Measurements from ENCODE around the gene PCSK2. TPM values are rescaled to one million over a fixed set of nuclear protein-coding genes. Genes with fewer than 3 reads are reported as not detected.

Gene PCSK2
- total and polyA plus RNA-seq, 4 donors: 0.13 to 2.2 TPM; not detected in 2

DNA sequence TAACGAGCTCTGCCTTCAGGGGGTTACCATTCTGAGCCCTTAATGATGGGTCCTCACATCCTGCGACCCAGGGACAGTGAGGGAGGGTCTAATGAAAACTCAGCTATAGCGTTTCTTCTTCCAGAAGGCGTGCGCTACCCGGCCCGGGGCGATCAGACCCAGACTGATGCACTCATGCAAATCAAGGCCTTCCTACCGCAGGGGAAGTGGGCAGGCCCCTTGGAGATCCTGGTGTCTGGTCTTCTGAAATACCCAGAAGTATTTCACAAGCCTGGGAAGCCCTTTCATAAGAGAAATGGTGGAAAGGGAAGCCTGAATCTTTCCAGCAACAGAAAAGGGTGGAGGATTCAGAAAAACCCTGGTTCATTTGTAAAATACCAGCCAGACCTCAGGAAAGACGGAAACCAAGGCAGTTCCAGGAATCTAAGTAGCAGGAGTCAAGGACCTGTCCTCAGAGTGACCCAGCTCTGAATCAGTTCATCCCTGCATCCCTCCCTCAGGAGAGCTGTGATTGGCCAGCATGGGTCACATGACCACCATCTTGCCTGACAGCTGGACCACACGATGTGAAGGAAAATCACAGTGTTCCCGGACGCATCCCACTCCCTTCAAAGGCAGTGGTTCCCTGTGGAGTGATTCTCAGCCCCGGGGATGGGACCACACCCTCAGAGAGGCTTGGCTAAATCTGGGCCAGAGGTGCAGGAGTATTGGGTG, 291.7 kb downstream of the PCSK2 start:
- intact Hi-C loops (cut with DNase I): no loop called here
- no peak overlapping the region for H3K4me3 ChIP-seq (ENCODE audit: low read length in 2 of 2)
- DNase-seq: no peak

GRCh38 chr20:17519606-17520285, 292.9 kb downstream of the PCSK2 start:
- Histone ChIP-seq H3K36me3 (ENCODE audit: control insufficient read depth in 1 of 2, insufficient read depth in 2 of 2, low read length in 1 of 2) (no peaks in the 10 kb centered on the region), H3K4me1 (ENCODE audit: control insufficient read depth in 1 of 2, insufficient read depth in 2 of 2, low read length in 2 of 2) (no peaks in the 10 kb centered on the region), H3K9me3 (ENCODE audit: control insufficient read depth, low read length) (no peaks in the 10 kb centered on the region), H3K27ac (ENCODE audit: low read depth in 1 of 2, low read length in 2 of 2) (no peak overlapping the region), H3K4me3 (ENCODE audit: low read length in 2 of 2) (no peak overlapping the region), H3K27me3 (ENCODE audit: control insufficient read depth in 1 of 2, insufficient read depth in 2 of 2, low read length in 1 of 2) (no peaks in the 10 kb centered on the region)
- ATAC-seq (ENCODE audit: low FRiP score): no peak
- intact Hi-C loops (cut with DNase I): no loop called here
- 65 to 67% methylated on average over 7 of the region's 7 CpGs for WGBS, 2 donors
- no peak for DNase-seq

More for the DNA sequence above, 291.7 kb downstream of the PCSK2 start:
- no peaks in the 10 kb centered on the region for H3K9me3 ChIP-seq (ENCODE audit: control insufficient read depth, low read length)
- H3K4me1 ChIP-seq (ENCODE audit: control insufficient read depth in 1 of 2, insufficient read depth in 2 of 2, low read length in 2 of 2): no peaks in the 10 kb centered on the region
- WGBS, 2 donors: 88 to 90% methylated on average over 14 of the region's 14 CpGs
- no peaks in the 10 kb centered on the region for H3K36me3 ChIP-seq (ENCODE audit: control insufficient read depth in 1 of 2, insufficient read depth in 2 of 2, low read length in 1 of 2)
- ATAC-seq (ENCODE audit: low FRiP score): no peak
- no peaks in the 10 kb centered on the region for H3K27me3 ChIP-seq (ENCODE audit: control insufficient read depth in 1 of 2, insufficient read depth in 2 of 2, low read length in 1 of 2)
- no peak overlapping the region for H3K27ac ChIP-seq (ENCODE audit: low read depth in 1 of 2, low read length in 2 of 2)

DNA sequence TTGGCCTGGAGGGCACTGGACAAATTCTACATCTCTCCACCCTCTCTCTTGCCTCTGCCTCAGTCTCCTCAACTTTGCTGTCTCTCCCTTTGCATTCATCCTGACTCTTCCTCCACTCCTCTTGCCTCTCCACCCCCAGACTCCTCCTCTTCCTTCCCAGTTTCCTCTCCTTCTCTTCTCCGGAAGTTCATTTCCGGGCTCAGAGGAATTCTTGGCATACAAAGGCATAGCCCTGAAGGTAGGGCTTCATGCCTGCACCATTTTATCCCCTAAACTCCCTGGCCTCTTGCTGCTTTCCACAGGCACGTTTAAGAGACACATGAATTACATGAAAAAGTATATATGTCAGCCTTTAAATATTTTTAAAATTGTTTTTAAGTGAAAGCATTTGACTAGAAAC, 293.7 kb downstream of the PCSK2 start:
- DNase-seq: no peak
- Histone ChIP-seq H3K27ac (ENCODE audit: low read depth in 1 of 2, low read length in 2 of 2) (no peak overlapping the region), H3K9me3 (ENCODE audit: control insufficient read depth, low read length) (no peaks in the 10 kb centered on the region), H3K27me3 (ENCODE audit: control insufficient read depth in 1 of 2, insufficient read depth in 2 of 2, low read length in 1 of 2) (no peaks in the 10 kb centered on the region), H3K4me3 (ENCODE audit: low read length in 2 of 2) (no peak overlapping the region), H3K36me3 (ENCODE audit: control insufficient read depth in 1 of 2, insufficient read depth in 2 of 2, low read length in 1 of 2) (no peaks in the 10 kb centered on the region), H3K4me1 (ENCODE audit: control insufficient read depth in 1 of 2, insufficient read depth in 2 of 2, low read length in 2 of 2) (no peaks in the 10 kb centered on the region)
- ATAC-seq (ENCODE audit: low FRiP score): no peak
- intact Hi-C loops (cut with DNase I): no loop called here
- WGBS, 2 donors: 40 to 41% methylated on average over 3 of the region's 3 CpGs

DNA sequence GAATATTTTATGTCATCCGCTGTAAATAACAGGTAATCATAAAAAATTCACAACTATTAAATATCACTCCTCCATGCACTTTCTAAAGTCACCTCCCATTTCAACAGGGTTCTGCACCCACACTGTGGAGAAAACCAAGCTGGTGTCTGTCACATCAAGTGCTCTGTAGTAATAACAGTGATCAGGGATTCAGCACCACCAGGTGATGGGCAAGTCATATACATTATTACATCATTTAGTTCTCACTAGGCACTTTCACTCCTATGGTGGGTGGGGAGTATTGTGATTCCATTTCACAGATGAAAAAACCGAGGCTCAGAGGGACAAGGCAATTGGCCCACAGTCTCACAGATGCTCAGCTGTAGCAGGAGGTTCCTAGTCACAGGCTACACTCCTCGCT, 295.7 kb downstream of the PCSK2 start:
- ATAC-seq (ENCODE audit: low FRiP score) (no peak), DNase-seq (no peak)
- H3K4me1 ChIP-seq (ENCODE audit: control insufficient read depth in 1 of 2, insufficient read depth in 2 of 2, low read length in 2 of 2): no peaks in the 10 kb centered on the region
- no peak overlapping the region for H3K27ac ChIP-seq (ENCODE audit: low read depth in 1 of 2, low read length in 2 of 2)
- no peaks in the 10 kb centered on the region for H3K36me3 ChIP-seq (ENCODE audit: control insufficient read depth in 1 of 2, insufficient read depth in 2 of 2, low read length in 1 of 2)
- H3K4me3 ChIP-seq (ENCODE audit: low read length in 2 of 2): no peak overlapping the region
- H3K27me3 ChIP-seq (ENCODE audit: control insufficient read depth in 1 of 2, insufficient read depth in 2 of 2, low read length in 1 of 2): no peaks in the 10 kb centered on the region
- intact Hi-C loops (cut with DNase I): no loop called here
- 82 to 84% methylated on average over 3 of the region's 3 CpGs for WGBS, 2 donors
- no peaks in the 10 kb centered on the region for H3K9me3 ChIP-seq (ENCODE audit: control insufficient read depth, low read length)

DNA sequence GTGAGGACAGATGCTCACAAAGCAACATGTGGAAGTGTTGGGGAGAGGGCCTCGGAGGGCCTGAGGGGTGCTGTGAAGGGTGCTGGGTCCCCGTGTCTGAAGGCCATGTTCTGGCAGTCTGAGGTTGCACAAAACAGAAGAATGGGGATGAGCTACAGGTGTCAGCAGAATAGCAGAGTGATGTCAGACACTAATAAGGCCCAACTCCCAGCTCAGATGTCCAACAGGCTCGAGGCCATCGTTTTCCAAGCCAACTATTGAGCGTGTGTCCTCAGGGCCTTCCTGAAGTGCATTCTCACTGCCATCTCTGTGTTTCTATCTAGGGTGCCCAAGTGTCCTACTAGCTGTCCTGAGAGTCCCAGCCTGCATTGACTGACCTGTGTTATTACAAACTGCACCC, 296.5 kb downstream of the PCSK2 start:
- no peaks in the 10 kb centered on the region for H3K27me3 ChIP-seq (ENCODE audit: control insufficient read depth in 1 of 2, insufficient read depth in 2 of 2, low read length in 1 of 2)
- H3K36me3 ChIP-seq (ENCODE audit: control insufficient read depth in 1 of 2, insufficient read depth in 2 of 2, low read length in 1 of 2): no peaks in the 10 kb centered on the region
- DNase-seq (no peak), ATAC-seq (ENCODE audit: low FRiP score) (no peak)
- WGBS, 2 donors: 88 to 90% methylated on average over 5 of the region's 5 CpGs
- H3K27ac ChIP-seq (ENCODE audit: low read depth in 1 of 2, low read length in 2 of 2): no peak overlapping the region
- intact Hi-C loops (cut with DNase I): no loop called here
- no peak overlapping the region for H3K4me3 ChIP-seq (ENCODE audit: low read length in 2 of 2)
- H3K4me1 ChIP-seq (ENCODE audit: control insufficient read depth in 1 of 2, insufficient read depth in 2 of 2, low read length in 2 of 2): no peaks in the 10 kb centered on the region
- no peaks in the 10 kb centered on the region for H3K9me3 ChIP-seq (ENCODE audit: control insufficient read depth, low read length)

- no peaks in the 10 kb centered on the region for H3K4me1 ChIP-seq (ENCODE audit: control insufficient read depth in 1 of 2, insufficient read depth in 2 of 2, low read length in 2 of 2)
- H3K27me3 ChIP-seq (ENCODE audit: control insufficient read depth in 1 of 2, insufficient read depth in 2 of 2, low read length in 1 of 2): no peaks in the 10 kb centered on the region
- no peak overlapping the region for H3K4me3 ChIP-seq (ENCODE audit: low read length in 2 of 2)
- 83 to 87% methylated on average over 8 of the region's 8 CpGs for WGBS, 2 donors
- DNase-seq (no peak), ATAC-seq (ENCODE audit: low FRiP score) (no peak)
- no peak overlapping the region for H3K27ac ChIP-seq (ENCODE audit: low read depth in 1 of 2, low read length in 2 of 2)
- H3K36me3 ChIP-seq (ENCODE audit: control insufficient read depth in 1 of 2, insufficient read depth in 2 of 2, low read length in 1 of 2): no peaks in the 10 kb centered on the region
- intact Hi-C loops (cut with DNase I): no loop called here
- H3K9me3 ChIP-seq (ENCODE audit: control insufficient read depth, low read length): no peaks in the 10 kb centered on the region
Measured at GRCh38 chr20:17524560-17524959, 297.7 kb downstream of the PCSK2 start.

DNA sequence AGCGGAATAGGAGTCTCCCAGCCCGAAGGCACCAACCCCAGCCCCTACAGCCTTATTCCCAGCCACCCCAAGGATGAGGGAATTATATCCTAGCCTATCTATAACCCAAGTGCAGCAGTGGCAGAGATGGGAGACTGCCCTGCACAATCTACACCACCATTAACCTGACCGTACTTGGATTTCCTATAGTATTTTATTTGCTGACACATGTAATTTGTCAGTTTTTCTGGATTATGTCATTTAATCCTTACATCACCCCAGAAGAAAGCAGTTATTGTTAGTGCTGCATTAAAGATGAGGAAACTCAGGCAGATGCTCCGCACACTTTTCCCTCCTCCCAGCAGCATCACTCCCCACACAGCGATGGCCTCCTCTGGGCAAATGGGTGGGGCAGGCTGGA, 298.3 kb downstream of the PCSK2 start:
- DNase-seq (no peak), ATAC-seq (ENCODE audit: low FRiP score) (no peak)
- no peaks in the 10 kb centered on the region for H3K27me3 ChIP-seq (ENCODE audit: control insufficient read depth in 1 of 2, insufficient read depth in 2 of 2, low read length in 1 of 2)
- H3K4me1 ChIP-seq (ENCODE audit: control insufficient read depth in 1 of 2, insufficient read depth in 2 of 2, low read length in 2 of 2): no peaks in the 10 kb centered on the region
- no peaks in the 10 kb centered on the region for H3K36me3 ChIP-seq (ENCODE audit: control insufficient read depth in 1 of 2, insufficient read depth in 2 of 2, low read length in 1 of 2)
- H3K27ac ChIP-seq (ENCODE audit: low read depth in 1 of 2, low read length in 2 of 2): no peak overlapping the region
- H3K9me3 ChIP-seq (ENCODE audit: control insufficient read depth, low read length): no peaks in the 10 kb centered on the region
- H3K4me3 ChIP-seq (ENCODE audit: low read length in 2 of 2): no peak overlapping the region
- intact Hi-C loops (cut with DNase I): no loop called here
- WGBS, 2 donors: 95 to 97% methylated on average over 5 of the region's 5 CpGs

GRCh38 chr20:17525650-17526049, 298.8 kb downstream of the PCSK2 start:
- H3K36me3 ChIP-seq (ENCODE audit: control insufficient read depth in 1 of 2, insufficient read depth in 2 of 2, low read length in 1 of 2): no peaks in the 10 kb centered on the region
- intact Hi-C loops (cut with DNase I): no loop called here
- DNase-seq: no peak
- no peak for ATAC-seq (ENCODE audit: low FRiP score)
- no peak overlapping the region for H3K4me3 ChIP-seq (ENCODE audit: low read length in 2 of 2)
- H3K4me1 ChIP-seq (ENCODE audit: control insufficient read depth in 1 of 2, insufficient read depth in 2 of 2, low read length in 2 of 2): no peaks in the 10 kb centered on the region
- H3K27me3 ChIP-seq (ENCODE audit: control insufficient read depth in 1 of 2, insufficient read depth in 2 of 2, low read length in 1 of 2): no peaks in the 10 kb centered on the region
- H3K9me3 ChIP-seq (ENCODE audit: control insufficient read depth, low read length): no peaks in the 10 kb centered on the region
- H3K27ac ChIP-seq (ENCODE audit: low read depth in 1 of 2, low read length in 2 of 2): no peak overlapping the region

- H3K27me3 ChIP-seq (ENCODE audit: control insufficient read depth in 1 of 2, insufficient read depth in 2 of 2, low read length in 1 of 2): no peaks in the 10 kb centered on the region
- intact Hi-C loops (cut with DNase I): no loop called here
- no peaks in the 10 kb centered on the region for H3K9me3 ChIP-seq (ENCODE audit: control insufficient read depth, low read length)
- H3K27ac ChIP-seq (ENCODE audit: low read depth in 1 of 2, low read length in 2 of 2): no peak overlapping the region
- H3K36me3 ChIP-seq (ENCODE audit: control insufficient read depth in 1 of 2, insufficient read depth in 2 of 2, low read length in 1 of 2): no peaks in the 10 kb centered on the region
- no peak for ATAC-seq (ENCODE audit: low FRiP score)
- DNase-seq: no peak
- H3K4me1 ChIP-seq (ENCODE audit: control insufficient read depth in 1 of 2, insufficient read depth in 2 of 2, low read length in 2 of 2): no peaks in the 10 kb centered on the region
- H3K4me3 ChIP-seq (ENCODE audit: low read length in 2 of 2): no peak overlapping the region
Measured at GRCh38 chr20:17529586-17529985, 302.7 kb downstream of the PCSK2 start.
